HG03432 (cell line): ENCODE results near the gene OLFM1.

Experiments
- ATAC-seq: cut with Tn5 transposase; IDR thresholded peaks from one replicate; pipeline ENCODE4 v1.9.1; 2021; ENCODE audit warnings: mild to moderate bottlenecking, moderate library complexity; ENCODE audit not compliant: unreplicated experiment

OLFM1 gene

GRCh38 chr9:135088979-135089847 is 1.7 kb downstream of the OLFM1 start:
- ATAC-seq = no peak

- ATAC-seq = no peak
These were observed 2.6 kb downstream of the OLFM1 start for GRCh38 chr9:135090081-135090480.

GRCh38 chr9:135090547-135090946 is 3.1 kb downstream of the OLFM1 start:
- no peak for ATAC-seq

GRCh38 chr9:135091545-135091944 is 4.1 kb downstream of the OLFM1 start:
- no peak for ATAC-seq

GRCh38 chr9:135093111-135093510 is 5.6 kb downstream of the OLFM1 start:
- ATAC-seq = no peak

GRCh38 chr9:135093911-135094584 is 6.6 kb downstream of the OLFM1 start:
- ATAC-seq = no peak

GRCh38 chr9:135095470-135096407 is 8.3 kb downstream of the OLFM1 start:
- ATAC-seq = no peak

- ATAC-seq = no peak
These were observed 9.0 kb downstream of the OLFM1 start for GRCh38 chr9:135096408-135096895.

- ATAC-seq = no peak
These were observed 11.1 kb downstream of the OLFM1 start for GRCh38 chr9:135098400-135099105.

GRCh38 chr9:135099574-135099973 is 12.1 kb downstream of the OLFM1 start:
- ATAC-seq = no peak

- no peak for ATAC-seq
These were observed 12.8 kb downstream of the OLFM1 start for GRCh38 chr9:135100241-135100681.

- ATAC-seq = no peak
These were observed 13.4 kb downstream of the OLFM1 start for GRCh38 chr9:135100725-135101410.

GRCh38 chr9:135101486-135101885 is 14.0 kb downstream of the OLFM1 start:
- no peak for ATAC-seq

- ATAC-seq = no peak
These were observed 14.5 kb downstream of the OLFM1 start for GRCh38 chr9:135101926-135102325.

- ATAC-seq = no peak
These were observed 14.9 kb downstream of the OLFM1 start for GRCh38 chr9:135102331-135102730.

GRCh38 chr9:135103001-135103446 is 15.6 kb downstream of the OLFM1 start:
- ATAC-seq = no peak

- ATAC-seq = no peak
These were observed 16.6 kb downstream of the OLFM1 start for GRCh38 chr9:135103931-135104639.

GRCh38 chr9:135104761-135105160 is 17.3 kb downstream of the OLFM1 start:
- no peak for ATAC-seq

GRCh38 chr9:135105211-135105745 is 17.8 kb downstream of the OLFM1 start:
- ATAC-seq = no peak
